Fibroblast of lung (primary cell): ENCODE results near the gene CD109. TPM values are rescaled to one million over a fixed set of nuclear protein-coding genes. Genes with fewer than 3 reads are reported as not detected.

Experiments
- DNase-seq, 2 donors: peaks; one replicate each; pipeline versions ENCODE4 v3.0.0 to v3.0.0-alpha.2; 2010; ENCODE audit warnings: low read depth in 2 of 2
- H2AFZ ChIP-seq: 2 replicates; pipeline ENCODE4 v1.5.1; 2012; ENCODE audit warnings: low read length, control low read depth, inconsistent platforms
- H3K27ac ChIP-seq: 2 replicates; pipeline ENCODE4 v1.5.1; 2011; ENCODE audit warnings: low read length, control low read depth; ENCODE audit not compliant: insufficient read depth
- H3K27me3 ChIP-seq: 2 replicates; pipeline ENCODE4 v1.5.1; 2011; ENCODE audit warnings: mild to moderate bottlenecking, low read length; ENCODE audit not compliant: control insufficient read depth, insufficient read depth
- H3K36me3 ChIP-seq: 2 replicates; pipeline ENCODE4 v1.5.1; 2011; ENCODE audit warnings: low read length; ENCODE audit not compliant: control insufficient read depth, insufficient read depth
- H3K4me1 ChIP-seq: 2 replicates; pipeline ENCODE4 v1.5.1; 2011; ENCODE audit warnings: low read length; ENCODE audit not compliant: control insufficient read depth, insufficient read depth; ENCODE audit errors: extremely low read depth
- H3K4me2 ChIP-seq: 2 replicates; pipeline ENCODE4 v1.5.1; 2011; ENCODE audit warnings: low read length, control low read depth; ENCODE audit not compliant: insufficient read depth; ENCODE audit errors: extremely low read depth
- H3K4me3 ChIP-seq, 4 experiments: fragments of 200-600 bp in 1 of 4; sonication (generic) in 1 of 4; replicated peaks in 1 of 4; 2 replicates each; pipeline ENCODE4 v1.5.1; 2011 to 2016; ENCODE audit warnings: low read length in 4 of 4, low read depth in 3 of 4, mild to moderate bottlenecking in 3 of 4, control low read depth in 2 of 4, inconsistent platforms in 1 of 4, mixed read lengths in 1 of 4; ENCODE audit not compliant: insufficient read depth in 1 of 4; ENCODE audit errors: control extremely low read depth in 1 of 4
- H3K79me2 ChIP-seq: 2 replicates; pipeline ENCODE4 v1.5.1; 2012; ENCODE audit warnings: mild to moderate bottlenecking, low read length, inconsistent platforms; ENCODE audit not compliant: control insufficient read depth, insufficient read depth
- H3K9ac ChIP-seq: 2 replicates; pipeline ENCODE4 v1.5.1; 2011; ENCODE audit warnings: mild to moderate bottlenecking, low read length, control low read depth; ENCODE audit not compliant: insufficient read depth
- H3K9me3 ChIP-seq: 2 replicates; pipeline ENCODE4 v1.5.1; 2012; ENCODE audit warnings: low read depth, low read length; ENCODE audit not compliant: control insufficient read depth, insufficient read depth
- H4K20me1 ChIP-seq: 2 replicates; pipeline ENCODE4 v1.5.1; 2011; ENCODE audit warnings: low read length; ENCODE audit not compliant: control insufficient read depth, insufficient read depth; ENCODE audit errors: extremely low read depth
- EZH2 ChIP-seq: IDR thresholded peaks from 2 replicates; pipeline ENCODE4 v1.5.1; 2012; ENCODE audit warnings: low read length, control low read depth, mild to moderate bottlenecking; ENCODE audit errors: missing control alignments
- polyA plus RNA-seq, 2 donors: library from polyadenylated mRNA; depleted of rRNA in 1 of 2; stranded (reverse) in 1 of 2; unstranded in 1 of 2; fragments of >200 nt; gene quantifications; 2 replicates each; pipeline ENCODE4 v1.2.1, GENCODE V29; 2011 to 2012; ENCODE audit warnings: missing spikeins in 1 of 2
- total RNA-seq: library from RNA; depleted of rRNA; stranded (reverse); fragments of >200 nt; gene quantifications from 2 replicates; pipeline ENCODE4 v1.2.1, GENCODE V29; 2014
- TF ChIP-seq, protein P1 (sequence below), 2 donors: IDR thresholded peaks in 1 of 2; conservative IDR thresholded peaks in 1 of 2; 1 replicate in 1 of 2; 2 replicates in 1 of 2; pipeline ENCODE4 v1.5.1; 2011 to 2012; ENCODE audit warnings: low read length in 2 of 2, control low read depth in 1 of 2, inconsistent platforms in 1 of 2, low read depth in 1 of 2, mild to moderate bottlenecking in 1 of 2

The CD109 gene
- total and polyA plus RNA-seq, 2 donors (not counting 1 experiment from before 2014, with no cell fraction given): 48.4 to 51.2 TPM

DNA sequence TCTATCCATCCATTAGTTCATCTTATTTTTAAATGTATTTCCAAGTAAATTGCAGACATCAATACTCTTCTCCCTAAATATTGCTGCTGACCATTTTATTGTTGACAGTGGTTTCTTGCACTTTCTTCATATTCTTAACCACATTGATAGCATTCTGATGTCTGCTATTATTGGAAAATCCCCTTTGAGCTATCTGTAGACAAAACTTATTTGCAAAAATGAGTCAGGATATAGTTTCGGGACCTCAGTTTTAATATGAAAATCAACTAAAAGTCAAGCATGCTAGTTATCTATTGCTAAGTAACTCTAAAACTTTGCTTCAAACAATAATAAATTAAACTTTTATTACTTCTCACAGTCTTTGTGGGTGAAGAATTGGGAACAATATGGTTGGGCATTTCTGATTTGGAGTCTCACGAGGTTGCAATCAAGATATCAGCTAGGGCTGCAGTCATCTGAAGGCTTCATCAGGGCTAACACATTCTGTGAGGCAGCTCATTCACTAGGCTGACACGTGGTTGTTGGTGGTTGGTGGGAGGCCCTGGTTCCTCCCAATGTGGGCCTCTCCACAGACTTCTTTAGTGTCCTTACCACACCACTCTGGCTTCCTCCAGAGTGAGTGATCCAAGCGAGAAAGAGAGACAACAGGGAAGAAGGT is 32.7 kb downstream of the CD109 start:
- no peak for DNase-seq
- Histone ChIP-seq H4K20me1 (no peaks in the 10 kb centered on the region), H3K4me3 (no peak overlapping the region), H3K27ac (no peak overlapping the region), H3K27me3 (no peaks in the 10 kb centered on the region), H3K36me3 (no peaks in the 10 kb centered on the region), H3K4me1 (no peaks in the 10 kb centered on the region), H2AFZ (no peak overlapping the region), H3K4me2 (no peak overlapping the region), H3K79me2 (no peaks in the 10 kb centered on the region), H3K9me3 (no peaks in the 10 kb centered on the region), H3K9ac (no peak overlapping the region)
- TF ChIP-seq, protein P1, sequence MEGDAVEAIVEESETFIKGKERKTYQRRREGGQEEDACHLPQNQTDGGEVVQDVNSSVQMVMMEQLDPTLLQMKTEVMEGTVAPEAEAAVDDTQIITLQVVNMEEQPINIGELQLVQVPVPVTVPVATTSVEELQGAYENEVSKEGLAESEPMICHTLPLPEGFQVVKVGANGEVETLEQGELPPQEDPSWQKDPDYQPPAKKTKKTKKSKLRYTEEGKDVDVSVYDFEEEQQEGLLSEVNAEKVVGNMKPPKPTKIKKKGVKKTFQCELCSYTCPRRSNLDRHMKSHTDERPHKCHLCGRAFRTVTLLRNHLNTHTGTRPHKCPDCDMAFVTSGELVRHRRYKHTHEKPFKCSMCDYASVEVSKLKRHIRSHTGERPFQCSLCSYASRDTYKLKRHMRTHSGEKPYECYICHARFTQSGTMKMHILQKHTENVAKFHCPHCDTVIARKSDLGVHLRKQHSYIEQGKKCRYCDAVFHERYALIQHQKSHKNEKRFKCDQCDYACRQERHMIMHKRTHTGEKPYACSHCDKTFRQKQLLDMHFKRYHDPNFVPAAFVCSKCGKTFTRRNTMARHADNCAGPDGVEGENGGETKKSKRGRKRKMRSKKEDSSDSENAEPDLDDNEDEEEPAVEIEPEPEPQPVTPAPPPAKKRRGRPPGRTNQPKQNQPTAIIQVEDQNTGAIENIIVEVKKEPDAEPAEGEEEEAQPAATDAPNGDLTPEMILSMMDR (conservative IDR thresholded peaks at IDR 0.05 in 1 of 2, IDR thresholded peaks at IDR 0.05 in 1 of 2; ENCODE audit: low read depth in 1 of 2, low read length in 2 of 2): no peak
- no peak for TF ChIP-seq EZH2

DNA sequence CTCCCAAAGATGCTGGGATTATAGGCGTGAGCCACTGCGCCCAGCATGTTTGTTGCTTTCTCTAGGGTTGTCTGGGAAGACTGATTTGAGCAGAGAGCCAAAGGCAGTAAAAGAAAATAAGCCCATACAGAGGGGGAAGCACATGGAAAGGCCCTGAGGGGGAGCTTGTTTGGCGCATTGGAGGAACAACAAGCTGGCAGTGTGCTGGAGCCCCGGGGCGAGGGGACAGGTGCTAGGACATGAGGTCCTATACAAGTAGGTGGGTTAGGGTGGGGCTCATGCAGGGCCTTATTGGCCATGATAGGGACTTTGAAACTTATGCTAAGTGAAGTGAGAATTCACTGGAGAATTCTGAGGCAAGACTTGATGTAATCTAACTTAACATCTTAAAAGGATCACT is 35.3 kb downstream of the CD109 start:
- Histone ChIP-seq H3K36me3 (no peaks in the 10 kb centered on the region), H4K20me1 (no peaks in the 10 kb centered on the region)
- no peak for DNase-seq

DNA sequence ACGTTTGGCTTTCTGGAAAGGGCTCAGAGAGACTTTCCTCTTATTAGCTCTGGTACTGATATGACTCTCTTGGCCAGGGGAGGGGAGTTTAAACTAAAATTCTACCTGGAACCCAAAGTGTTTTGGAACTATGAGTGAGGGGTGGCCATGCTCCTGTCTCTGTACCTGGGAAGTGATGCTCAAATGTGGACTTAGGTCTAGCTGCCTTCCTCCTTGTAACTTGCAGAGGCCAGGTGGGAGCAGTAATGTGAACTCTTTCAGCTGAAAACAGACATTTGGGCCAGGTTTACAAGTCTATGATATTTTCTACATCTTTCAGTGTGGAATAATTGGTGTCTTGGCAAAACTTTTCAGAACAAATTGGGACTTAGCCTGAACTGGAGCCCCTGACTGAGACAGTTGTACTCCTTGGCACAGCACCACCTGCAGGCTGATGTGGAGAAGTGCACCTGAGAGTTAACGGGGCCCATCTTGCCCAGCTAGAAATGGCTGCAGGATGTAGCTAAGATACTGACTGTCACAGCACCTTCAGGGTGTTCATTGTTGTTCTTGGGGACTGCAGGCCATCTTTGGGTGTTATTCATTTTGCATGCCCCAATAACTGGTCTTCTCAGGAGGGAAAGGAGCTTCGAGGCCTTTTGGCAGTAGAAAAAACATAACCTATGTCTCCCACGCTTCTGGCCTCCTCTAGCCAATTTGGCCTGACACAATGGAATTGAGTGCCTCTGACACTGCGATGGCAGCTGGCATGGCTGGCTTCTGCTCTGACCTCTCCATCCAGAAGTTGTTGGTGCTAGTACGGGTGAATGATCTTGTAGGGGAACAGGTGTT is 37.1 kb downstream of the CD109 start:
- TF ChIP-seq EZH2: no peak
- TF ChIP-seq, protein P1 (conservative IDR thresholded peaks at IDR 0.05 in 1 of 2, IDR thresholded peaks at IDR 0.05 in 1 of 2; ENCODE audit: low read depth in 1 of 2, low read length in 2 of 2): peak; percentile 90 to 97
- no peaks in the 10 kb centered on the region for H3K9me3 ChIP-seq
- no peak overlapping the region for H3K9ac ChIP-seq
- peak; percentile 61 to 82 for DNase-seq
- no peak overlapping the region for H3K27ac ChIP-seq
- no peak overlapping the region for H3K4me3 ChIP-seq
- no peaks in the 10 kb centered on the region for H3K27me3 ChIP-seq
- no peaks in the 10 kb centered on the region for H3K4me1 ChIP-seq
- H3K79me2 ChIP-seq: no peaks in the 10 kb centered on the region
- no peaks in the 10 kb centered on the region for H4K20me1 ChIP-seq
- H2AFZ ChIP-seq: peak overlapping the region; percentile 30
- H3K4me2 ChIP-seq: no peak overlapping the region
- H3K36me3 ChIP-seq: no peaks in the 10 kb centered on the region

More for the DNA sequence above, 35.3 kb downstream of the CD109 start:
- Histone ChIP-seq H3K27ac (no peak overlapping the region), H3K4me3 (no peak overlapping the region), H3K79me2 (no peaks in the 10 kb centered on the region), H3K9me3 (no peaks in the 10 kb centered on the region), H3K9ac (no peak overlapping the region), H3K4me1 (no peaks in the 10 kb centered on the region), H3K27me3 (no peaks in the 10 kb centered on the region), H2AFZ (no peak overlapping the region), H3K4me2 (no peak overlapping the region)
- TF ChIP-seq, protein P1 (conservative IDR thresholded peaks at IDR 0.05 in 1 of 2, IDR thresholded peaks at IDR 0.05 in 1 of 2; ENCODE audit: low read depth in 1 of 2, low read length in 2 of 2): no peak
- no peak for TF ChIP-seq EZH2
